Activated B cell treated with CpG ODN at 0.5 μM for 24 hours (primary cell): ENCODE measurements around the gene SNAPC4. TPM values are rescaled to one million over a fixed set of nuclear protein-coding genes. Genes with fewer than 3 reads are reported as not detected.

Experiments
- ATAC-seq: fragments of 200-7000 bp; cut with Tn5 transposase; one replicate; pipeline ENCODE4 v1.10.0; 2021; ENCODE audit warnings: low read depth, mild to moderate bottlenecking, moderate library complexity
- CTCF ChIA-PET: fragments of 350-600 bp; sonication (Branson Sonifier 250); formaldehyde crosslinking; loops from one replicate; lab custom pipeline; 2021; ENCODE audit warnings: antibody characterized with exemption; lab: Charles Lee
- POLR2A ChIA-PET: fragments of 350-600 bp; sonication (Branson Sonifier 250); formaldehyde crosslinking; loops from one replicate; lab custom pipeline; 2021; ENCODE audit warnings: antibody characterized with exemption; lab: Charles Lee
- DNase-seq: peaks from one replicate; pipeline ENCODE4 v3.0.0; 2022
- H3K27ac Mint-ChIP-seq: one replicate; pipeline ENCODE4 v1.8.0; 2020; ENCODE audit warnings: mixed read lengths
- H3K27me3 Mint-ChIP-seq: one replicate; pipeline ENCODE4 v1.8.0; 2021; ENCODE audit warnings: mixed read lengths
- H3K36me3 Mint-ChIP-seq: one replicate; pipeline ENCODE4 v1.8.0; 2021; ENCODE audit warnings: low read depth, mixed read lengths
- H3K4me1 Mint-ChIP-seq: one replicate; pipeline ENCODE4 v1.8.0; 2021; ENCODE audit warnings: mixed read lengths
- H3K4me3 Mint-ChIP-seq: one replicate; pipeline ENCODE4 v1.8.0; 2020; ENCODE audit warnings: mild to moderate bottlenecking, mixed read lengths
- H3K9me3 Mint-ChIP-seq: one replicate; pipeline ENCODE4 v1.8.0; 2020; ENCODE audit warnings: mixed read lengths
- intact Hi-C: fragments of 100-400 bp; cut with micrococcal nuclease; formaldehyde crosslinking; loops from one replicate; pipeline ENCODE4 v1.15.1; 2024
- total RNA-seq: library from RNA; stranded (reverse); gene quantifications from 2 replicates; pipeline ENCODE4 v1.2.3, GENCODE V29; 2022
- TF ChIP-seq, protein P1 (sequence below): fragments of 200-600 bp; IDR thresholded peaks from one replicate; pipeline ENCODE4 v1.8.0; 2022; ENCODE audit warnings: antibody characterized with exemption, mild to moderate bottlenecking

Gene SNAPC4
- total RNA-seq, 1 donor from 2014 or later = 22.2 TPM

DNA sequence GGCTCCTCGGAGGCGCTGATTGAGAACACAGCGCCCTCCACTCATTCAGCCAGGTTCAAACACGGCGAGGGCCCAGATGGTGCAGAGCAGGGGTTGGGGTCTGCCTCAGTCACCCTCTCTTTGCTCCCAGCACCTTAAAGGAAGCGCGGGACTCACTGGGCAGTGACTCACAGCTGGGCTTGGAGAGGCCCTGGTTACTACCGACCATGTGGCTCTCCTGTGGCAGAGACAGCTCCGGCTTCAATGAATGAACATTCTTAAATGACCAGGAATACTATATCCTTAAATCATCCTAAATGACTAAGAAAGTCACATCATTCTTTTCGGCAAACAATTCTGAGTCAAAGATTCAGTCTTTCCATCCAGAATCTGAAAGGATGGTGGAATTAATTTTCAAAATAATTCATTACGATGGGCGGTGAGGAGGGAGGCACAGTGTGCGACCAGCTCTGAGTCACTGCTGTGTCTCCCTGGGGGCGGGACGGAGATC lies 41.3 kb upstream of the SNAPC4 start:
- intact Hi-C loops = no loop called here
- Mint-ChIP-seq H3K27ac (no peak overlapping the region), H3K4me3 (no peak overlapping the region), H3K27me3 (no peaks in the 10 kb centered on the region), H3K9me3 (no peaks in the 10 kb centered on the region), H3K36me3 (peaks cover 55% of the 10 kb centered on the region), H3K4me1 (peaks cover 22% of the 10 kb centered on the region)
- POLR2A ChIA-PET = interaction anchor here (0.6 to 1.2 kb wide), 3 partner anchors 17 to 288 kb away, joined by 3 read pairs; no protein-coding TSS in a partner anchor
- ATAC-seq (no peak), DNase-seq (no peak)
- CTCF ChIA-PET = no interaction called here
- TF ChIP-seq, protein P1, sequence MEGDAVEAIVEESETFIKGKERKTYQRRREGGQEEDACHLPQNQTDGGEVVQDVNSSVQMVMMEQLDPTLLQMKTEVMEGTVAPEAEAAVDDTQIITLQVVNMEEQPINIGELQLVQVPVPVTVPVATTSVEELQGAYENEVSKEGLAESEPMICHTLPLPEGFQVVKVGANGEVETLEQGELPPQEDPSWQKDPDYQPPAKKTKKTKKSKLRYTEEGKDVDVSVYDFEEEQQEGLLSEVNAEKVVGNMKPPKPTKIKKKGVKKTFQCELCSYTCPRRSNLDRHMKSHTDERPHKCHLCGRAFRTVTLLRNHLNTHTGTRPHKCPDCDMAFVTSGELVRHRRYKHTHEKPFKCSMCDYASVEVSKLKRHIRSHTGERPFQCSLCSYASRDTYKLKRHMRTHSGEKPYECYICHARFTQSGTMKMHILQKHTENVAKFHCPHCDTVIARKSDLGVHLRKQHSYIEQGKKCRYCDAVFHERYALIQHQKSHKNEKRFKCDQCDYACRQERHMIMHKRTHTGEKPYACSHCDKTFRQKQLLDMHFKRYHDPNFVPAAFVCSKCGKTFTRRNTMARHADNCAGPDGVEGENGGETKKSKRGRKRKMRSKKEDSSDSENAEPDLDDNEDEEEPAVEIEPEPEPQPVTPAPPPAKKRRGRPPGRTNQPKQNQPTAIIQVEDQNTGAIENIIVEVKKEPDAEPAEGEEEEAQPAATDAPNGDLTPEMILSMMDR = no peak

GRCh38 chr9:136439481-136440408 lies 39.8 kb upstream of the SNAPC4 start, which contains the start of gene INPP5E:
Gene INPP5E (minus strand): TSS chr9:136439845. CDS start chr9:136439419, 426 bp downstream.
- peaks cover 50% of the 10 kb centered on the region for H3K36me3 Mint-ChIP-seq
- ATAC-seq (peak; percentile 82), DNase-seq (peak; percentile 99)
- peak within 1 kb of the TSS; percentile 84 for H3K4me3 Mint-ChIP-seq
- ChIA-PET CTCF (interaction anchor here (1.3 kb wide), 1 partner anchor 100 kb away, joined by 3 read pairs; no protein-coding TSS in a partner anchor), POLR2A (interaction anchor here (1.2 to 1.6 kb wide), 3 partner anchors 25 to 36 kb away, joined by 3 to 8 read pairs (median 4); no protein-coding TSS in a partner anchor)
- H3K4me1 Mint-ChIP-seq = peaks cover 26% of the 10 kb centered on the region
- intact Hi-C loops = loop anchor here (1.0 to 2.0 kb wide), 4 partner anchors 29 to 77 kb away; partner anchors contain the start of genes DNLZ, ENTR1, PMPCA and SEC16A
- TF ChIP-seq, protein P1 = no peak
- peak within 1 kb of the TSS; percentile 53 for H3K27ac Mint-ChIP-seq
- no peaks in the 10 kb centered on the region for H3K27me3 Mint-ChIP-seq
- no peaks in the 10 kb centered on the region for H3K9me3 Mint-ChIP-seq

DNA sequence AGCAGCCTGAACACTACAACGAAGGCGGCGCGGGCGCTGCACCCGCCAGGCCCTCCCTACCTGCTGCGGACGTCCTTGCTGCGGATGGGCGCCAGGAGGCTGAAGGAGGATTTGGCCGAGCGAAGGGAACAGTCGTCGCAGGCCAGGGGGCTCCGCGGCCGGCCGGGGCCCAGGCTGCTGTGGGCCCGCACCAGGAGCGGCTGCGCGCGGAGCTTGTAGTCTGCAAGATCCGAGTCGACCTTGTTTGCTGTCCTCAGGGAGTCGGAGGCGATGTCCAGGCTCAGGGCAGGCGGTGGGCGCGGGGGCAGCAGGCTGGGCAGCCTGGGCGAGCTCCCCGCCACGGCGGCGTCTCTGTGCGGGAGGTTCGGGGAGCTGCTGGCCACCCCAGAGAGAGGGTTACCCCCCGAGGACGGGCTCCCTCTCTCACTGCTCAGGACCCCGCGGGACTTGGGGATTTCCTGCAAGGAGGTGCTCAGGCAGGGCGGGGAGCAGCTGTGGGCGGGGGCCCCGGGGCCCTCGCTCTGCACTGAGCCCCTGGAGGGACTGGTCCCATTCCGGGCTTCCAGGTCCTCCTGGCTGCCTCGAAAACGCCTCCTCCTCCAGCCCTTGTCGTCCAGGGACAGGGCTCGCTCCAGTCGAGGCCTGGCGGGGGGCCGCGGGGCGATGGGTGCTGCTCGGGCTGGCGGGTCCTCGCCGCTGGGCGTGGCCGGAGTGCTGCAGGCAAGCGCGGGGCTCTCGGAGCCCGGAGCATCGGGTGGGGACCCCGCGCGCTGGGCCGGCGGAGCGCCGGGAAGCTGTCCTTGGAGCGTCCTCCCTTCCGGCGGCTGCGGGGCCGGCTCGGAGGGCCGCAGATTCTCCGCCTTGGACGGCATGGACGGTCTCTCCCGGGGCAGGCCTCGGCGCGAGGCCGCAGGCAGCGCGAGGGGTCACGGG lies 38.8 kb upstream of the SNAPC4 start:
- Mint-ChIP-seq H3K4me3 (peak overlapping the region; percentile 84), H3K27me3 (no peaks in the 10 kb centered on the region), H3K9me3 (no peaks in the 10 kb centered on the region), H3K36me3 (peaks cover 42% of the 10 kb centered on the region), H3K4me1 (peaks cover 26% of the 10 kb centered on the region), H3K27ac (no peak overlapping the region)
- intact Hi-C loops = loop anchor here (1.0 to 2.0 kb wide), 4 partner anchors 28 to 76 kb away; partner anchors contain the start of genes DNLZ, ENTR1, PMPCA and SEC16A
- peak; percentile 69 for DNase-seq
- TF ChIP-seq, protein P1 = no peak
- ChIA-PET POLR2A (interaction anchor here (0.7 to 1.6 kb wide), 3 partner anchors 29 to 76 kb away, joined by 4 to 8 read pairs (median 5); no protein-coding TSS in a partner anchor), CTCF (interaction anchor here (0.9 to 1.3 kb wide), 2 partner anchors 38 to 99 kb away, joined by 3 read pairs; no protein-coding TSS in a partner anchor)
- ATAC-seq = peak; percentile 77

DNA sequence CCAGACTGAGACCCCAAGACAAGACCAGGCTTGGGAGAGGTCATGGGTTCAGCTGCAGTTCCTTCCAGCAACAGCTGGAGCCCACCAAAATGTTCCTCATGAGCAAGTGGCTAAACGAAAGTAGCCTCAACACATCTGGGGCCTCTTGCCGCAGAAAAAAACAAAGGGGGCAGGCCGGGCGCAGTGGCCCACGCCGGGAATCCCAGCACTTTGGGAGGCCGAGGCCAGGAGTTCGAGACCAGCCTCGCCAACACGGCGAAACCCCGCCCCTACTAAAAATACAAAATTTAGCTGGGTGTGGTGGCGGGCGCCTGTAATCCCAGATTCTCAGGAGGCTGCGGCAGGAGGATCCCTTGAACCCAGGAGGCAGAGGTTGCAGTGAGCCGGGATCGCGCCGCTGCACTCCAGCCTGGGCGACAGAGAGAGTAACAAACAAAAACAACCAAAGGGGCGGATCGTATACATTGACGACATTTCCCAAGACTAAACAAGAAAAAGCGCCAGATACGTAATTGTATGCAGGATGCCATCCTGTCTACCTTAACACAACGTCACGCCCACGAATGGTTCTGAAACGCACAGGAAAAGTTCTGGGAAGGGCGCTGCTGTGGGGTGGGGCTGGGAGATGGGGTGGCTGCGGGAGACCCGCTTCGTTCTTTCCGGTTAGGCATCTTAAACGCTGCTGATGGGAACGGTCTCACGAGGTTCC lies 38.0 kb upstream of the SNAPC4 start:
- H3K27ac Mint-ChIP-seq = no peak overlapping the region

More for the DNA sequence above, 38.0 kb upstream of the SNAPC4 start:
- Mint-ChIP-seq H3K4me3 (peak overlapping the region; percentile 84), H3K36me3 (peaks cover 37% of the 10 kb centered on the region), H3K4me1 (peaks cover 26% of the 10 kb centered on the region), H3K27me3 (no peaks in the 10 kb centered on the region), H3K9me3 (no peaks in the 10 kb centered on the region)
- DNase-seq = no peak
- TF ChIP-seq, protein P1 = no peak
- ChIA-PET CTCF (interaction anchor here (0.9 to 1.3 kb wide), 2 partner anchors 37 to 99 kb away, joined by 3 read pairs; no protein-coding TSS in a partner anchor), POLR2A (interaction anchor here (0.7 to 1.6 kb wide), 3 partner anchors 29 to 75 kb away, joined by 4 to 8 read pairs (median 5); no protein-coding TSS in a partner anchor)
- no peak for ATAC-seq
- intact Hi-C loops = loop anchor here (2.0 kb wide), 2 partner anchors 27 to 75 kb away; partner anchors contain the start of genes DNLZ, ENTR1 and PMPCA
